AG10803 (cell line): Measurements from ENCODE around the gene EYS.

Experiments used
- DNase-seq: peaks from one replicate; pipeline ENCODE4 v3.0.0; 2010; ENCODE audit warnings: low read depth
- H3K4me3 ChIP-seq: 2 replicates; pipeline ENCODE4 v1.5.1; 2011; ENCODE audit warnings: mild to moderate bottlenecking, low read length, control low read depth
- TF ChIP-seq, protein P1 (sequence below): conservative IDR thresholded peaks from 2 replicates; pipeline ENCODE4 v1.5.1; 2011; ENCODE audit warnings: mild to moderate bottlenecking, low read length, control low read depth, inconsistent platforms

Gene EYS

GRCh38 chr6:64326939-64327338 lies 1380.1 kb downstream of the EYS start:
- DNase-seq: no peak
- TF ChIP-seq, protein P1, sequence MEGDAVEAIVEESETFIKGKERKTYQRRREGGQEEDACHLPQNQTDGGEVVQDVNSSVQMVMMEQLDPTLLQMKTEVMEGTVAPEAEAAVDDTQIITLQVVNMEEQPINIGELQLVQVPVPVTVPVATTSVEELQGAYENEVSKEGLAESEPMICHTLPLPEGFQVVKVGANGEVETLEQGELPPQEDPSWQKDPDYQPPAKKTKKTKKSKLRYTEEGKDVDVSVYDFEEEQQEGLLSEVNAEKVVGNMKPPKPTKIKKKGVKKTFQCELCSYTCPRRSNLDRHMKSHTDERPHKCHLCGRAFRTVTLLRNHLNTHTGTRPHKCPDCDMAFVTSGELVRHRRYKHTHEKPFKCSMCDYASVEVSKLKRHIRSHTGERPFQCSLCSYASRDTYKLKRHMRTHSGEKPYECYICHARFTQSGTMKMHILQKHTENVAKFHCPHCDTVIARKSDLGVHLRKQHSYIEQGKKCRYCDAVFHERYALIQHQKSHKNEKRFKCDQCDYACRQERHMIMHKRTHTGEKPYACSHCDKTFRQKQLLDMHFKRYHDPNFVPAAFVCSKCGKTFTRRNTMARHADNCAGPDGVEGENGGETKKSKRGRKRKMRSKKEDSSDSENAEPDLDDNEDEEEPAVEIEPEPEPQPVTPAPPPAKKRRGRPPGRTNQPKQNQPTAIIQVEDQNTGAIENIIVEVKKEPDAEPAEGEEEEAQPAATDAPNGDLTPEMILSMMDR: no peak
- no peak overlapping the region for H3K4me3 ChIP-seq

GRCh38 chr6:64325093-64325492 lies 1381.9 kb downstream of the EYS start:
- DNase-seq: no peak
- H3K4me3 ChIP-seq: no peak overlapping the region
- TF ChIP-seq, protein P1: no peak

- H3K4me3 ChIP-seq: no peak overlapping the region
- TF ChIP-seq, protein P1: no peak
- DNase-seq: no peak
Observed at GRCh38 chr6:64310214-64310613, 1396.8 kb downstream of the EYS start.

DNA sequence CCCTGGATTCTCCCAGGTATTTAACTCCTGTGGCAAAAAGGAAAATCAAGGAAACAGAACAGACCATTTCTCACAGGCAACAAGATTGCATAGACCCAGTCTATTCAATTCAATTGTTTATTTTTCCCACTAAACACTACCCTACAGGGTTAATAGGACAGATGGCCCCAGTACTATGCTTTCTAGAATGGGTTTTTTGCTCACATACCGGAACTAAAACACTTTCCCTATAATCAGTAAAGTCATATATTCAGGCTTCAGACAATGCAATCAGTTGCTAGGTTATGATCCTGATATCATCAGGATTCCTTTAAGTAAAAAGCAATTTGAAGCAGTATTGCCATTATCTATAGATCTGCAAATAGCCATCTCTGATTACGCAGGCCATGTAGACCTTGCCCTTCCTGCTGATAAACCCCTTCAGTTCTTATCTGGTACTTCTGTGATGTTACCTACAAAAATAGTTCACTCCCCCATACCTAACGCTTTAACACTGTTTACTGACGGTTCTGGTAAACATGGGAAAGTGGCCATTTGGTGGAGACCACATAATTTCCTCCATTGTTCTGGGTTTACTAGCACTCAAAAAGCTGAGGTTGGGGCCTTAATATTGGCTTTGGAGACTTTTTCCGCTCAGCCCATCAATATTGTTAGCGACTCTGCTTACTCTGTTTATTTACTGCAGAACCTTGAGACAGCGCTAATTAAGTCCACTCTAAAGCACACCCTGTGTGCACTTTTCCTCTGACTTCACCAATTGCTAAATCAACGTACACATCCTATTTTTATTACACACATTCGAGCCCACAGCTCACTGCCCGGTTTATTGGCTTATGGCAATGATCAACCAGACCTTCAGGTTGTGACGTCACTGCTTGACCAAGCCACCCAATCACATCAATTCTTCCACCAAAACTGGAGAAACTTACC lies 1405.5 kb downstream of the EYS start:
- no peak for DNase-seq
- no peak overlapping the region for H3K4me3 ChIP-seq
- TF ChIP-seq, protein P1: no peak

GRCh38 chr6:64299176-64299575 lies 1407.8 kb downstream of the EYS start:
- no peak overlapping the region for H3K4me3 ChIP-seq
- DNase-seq: no peak
- TF ChIP-seq, protein P1: no peak

- TF ChIP-seq, protein P1: no peak
- no peak for DNase-seq
- H3K4me3 ChIP-seq: no peak overlapping the region
Observed at GRCh38 chr6:64294034-64294433, 1413.0 kb downstream of the EYS start.

DNA sequence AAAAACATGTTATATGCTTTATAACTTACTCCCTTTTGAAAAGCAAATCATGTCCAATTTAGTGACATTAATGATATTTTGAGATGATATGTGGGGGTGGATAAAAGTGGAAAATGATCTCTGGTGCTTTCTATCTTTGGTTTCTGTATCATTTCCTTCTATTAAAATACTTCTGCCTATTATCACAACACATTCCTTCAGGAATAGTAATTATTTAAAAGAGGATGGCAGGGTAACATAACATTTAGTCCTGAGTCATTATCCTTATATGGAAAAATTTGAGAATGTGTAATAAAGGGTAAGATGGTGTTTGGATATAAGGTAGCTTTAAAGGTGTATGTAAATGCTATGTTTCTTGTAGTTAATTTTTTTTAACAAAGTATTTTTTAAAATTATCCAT lies 1413.7 kb downstream of the EYS start:
- DNase-seq: no peak
- H3K4me3 ChIP-seq: no peak overlapping the region
- TF ChIP-seq, protein P1: no peak
